Inflammatory macrophage (primary cell): ENCODE results near the gene CEP78.
"Not testable (repeated sequence)": the region's sequence is repeated elsewhere in the genome, so short reads cannot be mapped to it uniquely, and the experiment has no call there.

Experiments
- DNase-seq, 2 donors: peaks; one replicate each; pipeline ENCODE4 v3.0.0-alpha.2; 2020 to 2022

The CEP78 gene

DNA sequence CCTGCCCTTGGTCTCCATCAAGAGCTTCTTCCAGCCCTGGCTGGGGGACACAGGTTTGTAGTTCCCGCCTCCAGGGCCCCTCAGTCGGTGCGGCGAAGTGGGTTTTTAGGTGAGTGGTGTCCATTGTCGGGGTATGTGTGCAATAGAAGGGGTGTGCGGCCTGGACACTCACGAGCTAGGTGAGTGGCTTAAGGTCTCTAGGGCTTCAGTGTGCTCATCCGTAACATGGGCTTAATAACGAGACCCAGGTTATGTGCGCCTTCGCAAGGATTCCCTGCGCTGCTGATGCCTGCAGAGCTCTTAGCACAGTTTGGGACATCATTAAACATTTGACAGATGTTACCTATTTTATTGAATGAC is 656 bp downstream of the CEP78 start:
- no peak for DNase-seq

DNA sequence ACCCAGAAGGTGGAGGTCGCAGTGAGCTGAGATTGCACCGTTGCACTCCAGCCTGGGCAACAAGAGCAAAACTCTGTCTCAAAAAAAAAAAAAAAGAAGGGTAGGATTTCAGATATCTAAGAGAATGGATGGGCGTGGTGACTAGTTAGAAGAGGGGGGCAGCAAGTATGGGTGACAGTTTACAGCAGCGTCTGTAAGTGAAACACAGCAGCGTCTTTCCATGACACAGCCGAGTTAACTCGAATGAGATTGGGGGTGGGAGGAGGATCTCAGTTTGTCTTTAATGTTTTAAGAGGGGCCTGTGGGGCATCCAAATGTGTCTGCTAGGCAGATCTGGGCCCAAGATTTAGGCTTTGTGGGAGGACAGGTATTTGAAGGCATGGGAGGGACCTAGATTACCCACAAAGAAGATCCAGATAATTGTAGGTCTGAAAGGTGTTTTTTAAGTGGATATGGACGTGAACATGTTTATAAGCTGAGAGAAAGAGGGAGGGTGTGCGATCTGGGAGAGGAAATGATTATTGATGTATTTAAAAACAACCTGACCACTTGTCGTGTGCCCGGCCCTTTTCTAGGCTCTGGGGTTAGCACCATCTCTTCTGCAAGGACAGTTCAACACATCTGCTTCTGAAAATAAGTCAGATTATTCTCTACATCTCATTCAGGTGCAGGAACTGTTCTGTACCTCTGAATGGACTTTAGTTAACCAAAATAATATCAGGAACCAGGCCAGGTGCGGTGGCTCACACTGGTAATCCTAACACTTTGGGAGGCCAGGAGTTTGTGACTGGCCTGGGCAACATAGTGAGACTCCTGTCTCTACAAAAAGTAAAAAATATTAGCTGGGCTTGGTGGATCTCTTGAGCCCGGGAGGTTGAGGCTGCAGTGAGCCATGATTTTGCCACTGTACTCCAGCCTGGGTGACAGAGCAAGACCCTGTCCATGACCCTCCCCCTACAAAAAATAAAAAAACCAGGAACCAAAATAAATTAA is 2.5 kb downstream of the CEP78 start:
- no peak for DNase-seq

DNA sequence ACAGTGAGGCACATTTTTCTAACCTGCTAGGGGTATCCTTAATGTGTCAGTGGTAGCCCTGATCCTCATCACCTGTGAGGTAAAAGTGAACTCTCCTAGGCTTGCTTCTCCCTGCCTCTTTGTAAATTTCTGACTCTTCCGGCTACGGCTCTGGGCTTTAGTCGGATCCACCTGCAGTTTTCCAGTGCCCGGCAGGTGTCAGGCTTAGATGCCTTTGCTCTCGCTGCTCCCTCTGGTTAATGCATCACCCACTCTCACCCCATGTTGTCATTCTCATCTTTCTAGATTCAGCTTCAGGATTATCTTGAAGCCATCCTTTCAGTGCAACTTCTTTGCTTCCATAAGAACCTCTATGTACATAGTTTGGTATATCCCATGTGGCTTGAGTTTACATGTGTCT is 3.6 kb downstream of the CEP78 start:
- no peak for DNase-seq

DNA sequence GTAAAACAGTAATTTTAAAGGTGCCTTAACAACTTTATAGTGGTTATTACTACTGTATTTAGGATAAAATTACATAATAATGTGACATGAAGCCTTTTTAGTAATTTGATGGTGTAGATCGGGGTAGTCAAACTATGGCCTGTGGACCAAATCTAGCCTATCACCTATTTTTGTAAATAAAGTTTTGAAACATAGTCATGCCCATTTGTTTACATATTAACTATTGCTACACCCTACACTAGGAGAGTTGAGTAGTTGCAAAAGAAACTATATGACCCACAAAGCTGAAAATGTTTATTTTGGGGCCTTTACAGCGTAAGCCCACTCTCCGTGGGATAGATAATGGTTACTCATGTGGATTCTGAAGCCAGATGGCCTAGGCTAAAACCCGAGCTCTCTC is 6.2 kb downstream of the CEP78 start:
- DNase-seq = no peak

DNA sequence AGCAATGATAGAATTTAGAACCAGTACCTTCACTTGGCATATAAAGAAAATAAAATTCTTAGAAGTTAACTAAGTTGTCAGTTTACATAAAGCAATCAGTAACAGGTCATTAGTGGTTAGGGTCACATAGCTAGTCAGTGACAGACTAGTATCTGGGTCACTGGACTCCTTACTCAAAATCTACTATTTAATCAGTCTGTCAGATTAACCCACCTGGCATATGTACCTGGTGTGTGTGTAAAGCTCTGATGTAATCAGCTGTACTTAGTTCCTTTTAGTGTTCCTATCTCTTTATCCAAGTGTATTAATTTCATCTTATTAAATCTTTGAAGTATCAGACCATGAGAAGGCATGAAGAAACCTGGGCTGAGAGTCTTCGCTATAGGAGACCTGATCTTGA is 7.3 kb downstream of the CEP78 start:
- DNase-seq = no peak

DNA sequence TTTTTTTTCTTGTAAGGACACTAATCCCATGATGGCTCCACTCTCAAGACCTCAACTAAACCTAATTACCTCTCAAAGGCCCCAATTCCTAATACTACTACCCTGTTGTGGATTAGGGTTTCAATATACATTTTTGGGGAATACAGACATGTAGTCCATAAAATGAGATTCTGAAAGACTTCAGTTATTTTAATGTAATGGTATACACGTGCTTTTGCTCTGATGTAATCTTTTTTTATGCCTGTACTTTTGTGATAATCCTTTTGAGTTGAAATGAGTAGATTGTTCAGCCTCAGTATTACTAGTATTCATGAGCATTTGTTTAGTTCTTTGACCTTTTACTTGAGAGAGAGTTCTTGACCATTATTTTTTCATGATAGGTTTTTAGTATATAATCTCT is 9.5 kb downstream of the CEP78 start:
- no peak for DNase-seq

DNA sequence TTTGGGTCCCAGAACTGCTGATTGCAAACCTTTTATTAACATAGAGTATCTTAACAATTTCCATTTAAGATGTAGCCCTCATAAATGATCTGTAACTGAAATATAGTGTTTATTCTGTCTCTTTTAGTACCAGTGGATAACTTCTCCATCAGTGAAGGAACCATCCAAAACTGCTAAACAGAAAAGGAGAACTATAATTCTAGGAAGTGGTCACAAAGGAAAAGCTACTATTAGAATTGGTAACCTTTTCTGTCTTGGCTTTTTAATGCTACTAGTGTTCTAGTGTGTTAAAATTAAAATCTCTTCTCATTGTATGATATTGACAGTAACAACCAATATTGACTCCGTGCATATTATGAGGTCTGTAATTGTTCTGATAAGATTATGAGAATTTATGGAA is 12.8 kb downstream of the CEP78 start:
- peak in 1 of 2 donors; percentile 53 for DNase-seq

DNA sequence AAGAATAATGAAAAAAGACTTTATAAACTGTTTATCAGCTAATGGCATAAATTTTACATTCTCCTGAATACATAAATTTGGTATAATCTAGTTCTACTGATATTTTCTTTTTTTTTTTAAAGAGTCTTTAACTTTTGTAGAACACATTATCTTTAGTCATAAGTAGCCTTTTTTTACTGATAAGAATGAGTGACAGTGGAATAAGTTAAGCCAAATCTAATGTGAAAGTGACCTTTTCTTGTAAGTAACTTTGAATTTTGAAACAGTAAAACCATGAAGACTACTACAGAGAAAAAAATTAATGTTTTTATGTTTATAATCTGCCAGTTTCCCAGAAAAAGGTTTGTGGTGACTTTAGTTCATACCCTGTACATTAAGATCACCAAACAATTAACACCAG is 13.7 kb downstream of the CEP78 start:
- DNase-seq = no peak

DNA sequence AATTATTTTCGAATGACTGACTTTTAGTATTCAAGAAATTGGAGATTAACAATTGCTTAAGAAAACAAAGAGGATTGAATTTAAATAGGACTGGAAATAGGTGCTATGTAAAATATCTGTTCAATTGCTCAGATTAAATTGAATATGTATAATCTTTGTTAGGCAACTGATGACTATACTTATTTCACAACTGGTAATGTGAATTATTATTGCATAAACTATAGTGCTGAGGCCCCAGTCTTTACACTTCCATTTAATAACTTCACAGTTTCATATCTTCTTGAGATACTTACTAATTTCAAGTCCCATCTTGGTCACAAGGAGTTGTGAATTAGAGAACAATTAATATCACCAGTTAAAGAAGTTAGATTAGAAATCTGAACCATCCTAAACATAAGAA is 16.7 kb downstream of the CEP78 start:
- DNase-seq = peak in 1 of 2 donors; percentile 66

DNA sequence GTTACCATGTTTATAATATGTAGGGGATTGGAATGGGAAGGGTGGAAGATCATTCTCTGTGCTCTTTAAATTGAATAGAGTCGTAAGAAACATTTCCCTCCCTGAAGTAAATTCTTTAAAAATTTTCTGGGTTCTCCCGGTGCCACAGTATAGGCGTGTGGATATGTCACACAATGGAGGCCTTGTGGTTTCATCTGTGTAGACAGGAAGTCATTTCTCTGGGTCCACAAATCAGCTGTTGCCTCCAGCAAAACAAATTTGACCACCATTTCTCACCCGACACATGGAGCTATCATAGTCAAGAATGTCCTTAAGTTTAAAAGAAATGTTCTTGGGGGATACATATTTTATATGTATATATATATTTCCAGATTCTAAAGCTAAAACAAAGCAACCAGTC is 17.4 kb downstream of the CEP78 start:
- no peak for DNase-seq

DNA sequence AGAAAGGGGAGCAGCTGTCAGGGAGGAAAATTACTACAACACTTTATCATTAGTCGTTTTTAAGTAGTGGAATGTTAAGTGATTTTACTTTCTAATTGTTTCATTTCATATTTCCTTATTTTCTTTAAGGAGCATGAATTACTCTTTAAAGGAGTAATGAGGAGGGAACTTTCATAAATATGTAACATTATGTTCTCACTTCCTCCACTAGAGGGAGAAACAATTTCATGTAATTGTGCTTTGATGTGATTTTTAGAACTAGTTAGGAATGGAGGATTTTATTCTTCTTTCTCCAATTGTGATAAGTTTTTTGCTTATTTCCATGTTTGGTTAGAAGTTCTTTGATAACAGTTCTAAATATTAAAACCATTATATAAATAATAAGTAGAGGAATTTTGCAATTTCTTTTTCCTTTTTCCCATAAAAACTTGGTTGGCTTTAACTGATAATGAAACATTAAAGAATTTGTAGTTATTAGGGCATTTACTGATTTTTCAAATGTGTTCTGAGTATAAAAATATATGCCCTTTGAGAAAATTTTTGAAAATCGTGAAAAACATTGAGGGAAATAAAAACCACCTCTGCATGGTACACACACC is 25.6 kb downstream of the CEP78 start:
- peak in 1 of 2 donors; percentile 52 for DNase-seq

DNA sequence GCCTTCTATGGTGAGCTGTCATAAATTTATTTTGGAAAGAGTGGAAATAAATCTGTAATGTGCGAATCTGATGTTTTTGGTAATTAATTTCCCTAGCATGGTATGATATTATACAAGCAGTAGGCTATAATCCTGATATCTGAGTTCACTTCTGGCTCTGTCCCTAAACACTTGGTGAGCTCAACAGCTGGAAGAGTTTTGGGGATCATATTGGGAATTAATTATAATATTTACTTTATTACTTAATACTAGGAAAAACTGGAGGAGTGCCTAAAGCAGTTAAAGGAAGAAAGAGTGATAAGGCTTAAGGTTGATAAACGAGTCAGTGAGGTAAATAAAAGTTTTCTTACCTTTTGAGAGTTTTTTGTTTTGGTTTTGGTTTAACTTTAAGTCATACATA is 26.8 kb downstream of the CEP78 start:
- DNase-seq = no peak

DNA sequence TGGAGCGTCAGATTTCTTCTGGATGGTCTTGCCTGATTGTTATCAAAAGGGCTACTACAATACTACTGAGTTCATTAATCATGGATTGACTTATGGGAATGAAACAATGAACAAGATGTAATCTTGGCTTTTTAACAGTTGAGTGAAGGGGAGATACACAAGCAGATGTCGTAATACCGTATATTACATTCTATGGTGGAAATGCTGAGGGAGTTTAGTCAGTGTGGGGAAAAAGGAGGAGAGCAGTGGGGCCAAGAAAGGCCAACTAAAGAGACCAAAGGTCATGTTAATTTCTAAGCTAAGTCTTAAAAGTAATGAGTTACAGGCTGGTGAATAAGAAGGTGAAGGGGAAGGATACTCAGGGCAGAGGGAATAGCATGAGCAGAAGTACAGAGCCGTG is 32.0 kb downstream of the CEP78 start:
- DNase-seq = no peak

DNA sequence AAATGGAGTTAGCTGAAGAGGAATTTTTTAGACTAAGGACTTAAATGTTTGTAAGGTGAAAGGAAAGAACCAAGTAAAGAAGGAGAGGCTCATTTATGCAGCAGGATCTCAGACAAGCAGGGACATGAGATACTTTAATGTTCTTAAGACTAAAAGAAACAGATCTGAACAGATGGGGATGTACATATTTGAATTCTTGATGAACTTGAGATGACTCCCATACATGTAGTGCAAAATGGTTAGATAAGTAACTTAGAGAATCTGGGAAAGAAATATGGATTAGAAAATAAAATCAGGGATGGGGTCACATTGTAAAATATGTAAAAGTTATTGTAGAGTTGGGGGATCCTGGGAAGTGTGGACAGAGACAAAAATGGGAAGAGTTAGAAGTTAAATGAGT is 33.9 kb downstream of the CEP78 start:
- DNase-seq = no peak

DNA sequence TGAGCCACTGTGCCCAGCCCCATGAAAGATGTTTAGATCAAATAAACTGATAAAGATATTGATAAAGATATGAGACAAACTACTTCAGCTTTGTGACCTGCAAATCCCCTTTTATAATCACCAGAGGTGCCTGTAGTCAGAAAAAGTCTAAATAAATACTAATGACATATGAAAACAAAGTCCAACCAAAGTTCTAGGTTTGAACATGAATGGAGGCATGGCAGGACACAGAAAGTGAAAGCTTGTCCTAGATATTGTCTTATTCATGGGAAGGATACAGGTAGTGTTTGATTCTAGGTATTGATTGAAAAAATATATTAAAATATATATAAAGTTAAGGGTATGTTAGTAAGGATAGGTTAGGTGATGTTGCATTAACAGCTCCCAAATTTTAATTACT is 36.4 kb downstream of the CEP78 start:
- no peak for DNase-seq

DNA sequence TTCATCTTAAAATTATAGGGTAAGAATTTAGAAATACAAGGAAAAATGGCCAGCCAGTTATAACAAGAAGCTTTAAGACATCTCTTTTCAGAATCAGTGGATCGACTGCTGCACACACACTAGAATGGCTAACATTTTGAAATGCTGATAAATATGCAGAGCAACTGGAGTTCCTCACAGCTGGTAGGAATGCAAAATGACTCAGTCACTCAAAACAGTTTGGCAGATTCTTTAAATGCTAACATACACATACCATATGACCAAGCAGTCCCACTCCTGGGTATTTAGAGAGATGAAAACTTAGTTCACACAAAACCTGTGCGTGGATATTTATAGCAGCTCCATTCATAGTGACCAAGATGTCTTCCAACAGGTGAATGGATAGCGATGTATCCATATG is 37.9 kb downstream of the CEP78 start:
- no peak for DNase-seq

DNA sequence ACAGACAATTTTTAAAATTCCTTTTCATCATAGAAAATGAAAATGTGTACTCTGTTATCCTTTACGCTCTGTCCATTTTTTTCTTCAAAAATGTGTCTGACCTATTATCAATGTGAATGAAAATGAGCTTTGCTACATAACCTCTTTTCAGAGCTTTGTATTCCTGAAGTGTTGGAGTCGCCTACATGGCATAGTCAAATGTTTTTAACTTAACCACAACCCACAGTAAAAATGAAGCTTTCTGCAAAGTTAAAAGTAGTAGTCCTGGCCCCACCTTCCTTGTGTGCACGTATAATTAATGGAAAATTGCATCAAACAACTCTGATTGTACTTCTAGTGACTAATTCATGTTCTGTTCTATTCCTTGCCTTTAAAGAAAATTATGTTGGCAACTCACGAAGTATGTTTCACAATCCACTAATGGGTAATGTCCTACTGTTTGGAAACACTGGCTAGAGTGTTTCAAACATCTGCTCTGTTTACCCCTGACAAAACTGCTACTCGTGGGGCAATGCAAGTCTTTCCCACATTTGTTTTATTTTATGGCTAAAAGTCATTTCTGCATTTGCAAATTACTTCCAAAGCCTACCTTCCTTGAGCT is 42.4 kb downstream of the CEP78 start:
- DNase-seq = peak; percentile 6 to 47

DNA sequence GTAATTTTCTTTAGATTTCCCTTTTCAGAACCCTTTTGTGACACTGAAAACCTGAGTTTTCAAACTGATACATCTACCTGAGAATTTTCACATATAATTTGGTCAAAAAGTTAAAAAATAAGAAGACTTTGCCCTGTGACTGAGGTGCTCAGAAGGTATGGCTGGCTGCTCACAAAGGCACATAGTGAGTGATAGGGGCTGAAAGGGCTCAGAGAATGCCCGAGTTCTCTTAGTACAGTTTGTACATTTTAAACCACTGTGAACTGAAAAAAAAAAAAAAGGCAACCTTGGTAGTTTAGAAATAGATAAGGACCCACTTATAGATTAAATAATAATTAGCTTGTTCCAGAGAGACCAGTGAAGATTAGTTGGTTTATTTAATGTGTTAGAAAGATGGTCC is 42.9 kb downstream of the CEP78 start:
- DNase-seq = no peak

DNA sequence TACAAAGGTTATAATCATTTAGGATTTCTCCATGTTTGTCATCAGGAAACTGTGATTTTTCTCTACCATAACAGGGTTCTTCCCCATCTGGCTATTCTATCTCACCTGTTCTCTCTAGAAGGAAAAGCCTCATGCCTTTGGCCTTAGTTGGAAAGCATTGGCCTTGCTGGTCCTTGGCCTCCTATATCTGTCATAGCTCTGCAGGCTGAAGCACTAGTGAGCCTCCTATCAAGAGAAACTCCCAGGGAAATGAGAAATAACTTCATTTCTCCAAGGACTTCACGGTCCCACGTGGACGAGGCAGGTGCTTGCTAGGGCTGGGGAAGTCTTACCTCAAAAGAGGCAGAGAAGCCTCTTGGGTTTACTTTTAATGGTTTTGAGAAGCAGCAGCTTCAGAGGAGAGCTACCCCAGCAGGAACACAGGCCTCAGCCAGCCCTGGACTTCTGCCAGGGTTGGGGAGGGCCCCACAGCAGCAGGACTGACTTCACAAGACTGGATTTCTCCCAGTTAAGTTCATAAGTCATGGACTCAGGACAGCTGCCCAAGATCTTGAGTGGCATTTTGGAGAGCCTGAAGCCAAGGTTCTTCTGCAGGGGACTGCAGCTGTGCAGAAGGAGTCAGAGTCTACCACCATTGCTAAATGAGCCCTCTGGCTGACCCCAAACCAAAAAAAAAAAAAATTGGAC is 45.2 kb downstream of the CEP78 start:
- no peak for DNase-seq

DNA sequence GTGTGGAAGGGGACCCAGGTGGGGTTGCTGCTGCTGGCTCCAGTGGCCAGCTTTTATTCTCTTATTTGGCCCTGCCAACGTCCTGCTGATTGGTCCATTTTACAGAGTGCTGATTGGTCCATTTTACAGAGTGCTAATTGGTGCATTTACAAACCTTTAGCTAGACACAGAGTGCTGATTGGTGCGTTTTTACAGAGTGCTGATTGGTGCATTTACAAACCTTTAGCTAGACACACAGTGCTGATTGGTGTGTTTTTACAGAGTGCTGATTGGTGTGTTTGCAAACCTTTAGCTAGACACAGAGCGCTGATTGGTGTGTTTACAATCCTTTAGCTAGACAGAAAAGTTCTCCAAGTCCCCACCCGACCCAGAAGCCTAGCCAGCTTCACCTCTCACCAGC is 48.3 kb downstream of the CEP78 start:
- DNase-seq = not testable (repeated sequence)

DNA sequence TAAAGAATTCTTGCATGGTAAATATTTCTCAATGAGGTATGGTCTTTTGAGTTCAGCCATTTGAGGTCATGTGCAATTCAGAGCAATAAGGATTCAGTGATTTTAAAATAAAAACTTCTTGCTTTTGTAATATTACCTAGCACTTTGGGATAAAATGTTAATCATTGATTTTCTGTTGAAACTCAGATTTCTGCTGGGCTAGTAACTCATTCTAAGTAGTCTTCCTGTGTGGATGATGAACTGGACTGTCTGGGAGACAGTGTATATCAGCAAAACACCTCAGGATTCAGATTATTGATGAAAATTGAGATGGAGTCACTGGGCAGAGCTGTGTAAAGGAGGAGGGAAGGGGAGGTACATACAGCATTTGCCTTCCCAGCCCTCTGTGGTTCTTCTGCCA is 50.2 kb downstream of the CEP78 start:
- no peak for DNase-seq

DNA sequence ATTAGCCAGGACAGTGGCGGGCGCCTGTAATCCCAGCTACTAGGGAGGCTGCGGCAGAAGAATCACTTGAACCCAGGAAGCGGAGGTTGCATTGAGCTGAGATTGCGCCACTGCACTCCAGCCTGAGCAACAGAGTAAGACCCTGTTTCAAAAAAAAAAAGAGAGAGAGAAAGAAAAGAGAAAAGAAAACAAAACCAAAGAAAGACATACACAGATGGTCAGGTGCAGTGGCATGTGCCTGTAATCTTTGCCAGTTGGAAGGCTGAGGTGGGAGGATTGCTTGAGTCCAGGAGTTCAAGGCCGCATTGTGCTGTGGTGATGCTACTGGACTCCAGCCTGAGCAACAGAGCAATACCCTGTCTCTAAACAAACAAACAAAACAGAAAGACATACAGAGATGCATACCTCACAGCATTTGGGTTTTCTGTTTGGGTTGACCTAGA is 51.1 kb downstream of the CEP78 start:
- DNase-seq = no peak

DNA sequence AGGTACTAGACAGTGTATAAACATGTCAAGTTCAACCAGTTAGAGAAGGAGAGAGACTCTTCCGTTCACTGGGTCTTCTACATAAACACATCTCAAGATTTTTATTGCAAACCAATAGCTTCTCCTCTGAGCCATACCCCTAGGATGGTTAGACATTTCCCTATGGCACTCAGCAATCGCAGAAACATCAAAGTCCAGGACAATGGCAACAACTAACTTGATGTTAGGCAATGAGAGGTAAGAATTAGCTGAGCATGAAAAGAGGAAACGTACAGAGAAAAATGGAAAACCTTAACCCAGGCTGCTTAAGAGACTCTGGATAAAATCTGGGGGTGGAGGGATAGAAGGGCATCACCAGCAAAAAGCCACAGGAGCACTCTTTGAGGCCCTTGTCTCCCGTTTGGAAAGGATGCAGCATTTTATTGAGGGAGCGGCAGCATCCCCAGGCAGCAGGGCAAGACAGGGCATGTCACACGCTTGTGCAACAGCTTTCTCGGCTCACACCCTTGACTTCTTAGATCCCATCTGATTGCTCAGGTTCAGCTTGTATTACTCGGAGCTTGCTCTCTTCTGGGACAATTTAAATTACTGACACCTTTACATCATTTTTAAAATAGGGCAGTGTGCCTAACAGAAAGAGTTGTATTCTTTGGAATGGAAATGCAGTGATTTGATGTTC is 52.5 kb downstream of the CEP78 start:
- DNase-seq = no peak
